ENCODE measurements around the gene CLHC1.

GRCh38 chr2:55161295-55162210 is 70.5 kb downstream of the CLHC1 start:
- TF ChIP-seq POLR2A (IDR thresholded peaks at IDR 0.05; ENCODE audit: low read length) (no peak), GATA1 (IDR thresholded peaks at IDR 0.05; ENCODE audit: low read depth, low read length) (no peak)

Data from erythroblast (primary cell).